Measurements from ENCODE around the gene GP2.
"Not testable (repeated sequence)": the region's sequence is repeated elsewhere in the genome, so short reads cannot be mapped to it uniquely, and the experiment has no call there.

The GP2 gene

DNA sequence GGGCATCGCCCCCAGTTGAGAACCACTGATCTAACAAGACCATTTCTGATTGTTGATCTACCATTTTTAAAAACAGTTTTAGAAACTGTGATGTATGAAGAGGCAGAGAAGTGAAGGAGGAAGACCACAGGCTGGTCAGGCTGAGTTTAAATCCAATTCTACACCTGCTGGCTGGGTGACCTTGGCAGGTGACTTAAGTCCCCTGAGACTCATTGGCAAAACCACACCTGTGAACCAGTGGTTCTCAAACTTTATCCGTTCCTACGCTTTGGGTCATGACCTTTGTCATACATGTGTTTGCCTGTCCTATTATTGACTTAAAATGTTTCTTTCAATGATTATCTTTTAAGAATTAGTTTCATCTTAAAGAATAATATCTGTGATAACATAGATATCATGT is 2.3 kb downstream of the GP2 start:
- no peak for DNase-seq (ENCODE audit: low read depth in 2 of 2, low spot score in 1 of 2)

DNA sequence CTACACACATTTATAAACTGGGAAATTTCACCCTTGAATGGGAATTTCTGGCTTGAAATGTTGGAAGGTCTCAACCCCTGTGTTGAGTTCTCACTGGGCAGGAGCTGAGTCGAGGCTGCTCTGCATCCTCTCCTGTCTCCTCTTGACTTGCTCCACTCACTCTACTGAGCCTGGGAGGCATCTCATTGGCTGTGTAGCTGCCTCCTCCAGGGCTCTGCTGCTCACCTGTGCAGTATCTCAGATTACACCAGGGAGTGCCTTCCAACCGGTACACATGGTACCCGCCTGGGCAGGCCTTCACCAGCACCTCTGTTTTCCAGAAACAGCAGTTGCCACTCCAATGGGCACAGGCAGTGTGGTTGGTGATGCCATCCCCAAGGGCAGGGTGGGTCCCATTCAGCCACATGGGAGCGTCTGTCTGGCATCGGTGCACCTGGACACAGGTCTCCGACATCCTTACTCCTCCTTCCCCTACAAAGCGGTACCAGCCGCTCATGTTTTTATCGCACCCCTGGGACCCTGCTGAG is 3.7 kb downstream of the GP2 start:
- no peak for DNase-seq (ENCODE audit: low read depth in 2 of 2, low spot score in 1 of 2)

DNA sequence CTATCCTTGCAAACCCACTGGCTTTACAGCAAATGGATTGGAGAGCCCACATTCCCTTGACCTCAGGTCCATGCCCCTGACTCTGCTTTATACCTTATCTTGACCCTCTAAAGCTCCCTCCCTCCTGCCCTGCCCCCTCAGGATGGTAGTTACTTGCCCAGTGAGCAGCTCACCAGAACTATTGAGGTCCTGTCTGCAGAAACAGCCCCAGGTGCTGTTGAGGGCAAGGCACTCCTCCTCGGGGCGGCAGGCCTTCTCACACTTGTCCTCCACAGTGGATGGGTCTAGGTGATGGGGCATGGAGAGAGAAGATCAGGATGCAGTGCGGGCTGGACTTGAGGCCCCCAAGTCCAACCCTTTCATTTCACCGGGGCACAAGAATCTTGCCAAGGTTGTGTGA is 4.6 kb downstream of the GP2 start:
- no peak for DNase-seq (ENCODE audit: low read depth in 2 of 2, low spot score in 1 of 2)

DNA sequence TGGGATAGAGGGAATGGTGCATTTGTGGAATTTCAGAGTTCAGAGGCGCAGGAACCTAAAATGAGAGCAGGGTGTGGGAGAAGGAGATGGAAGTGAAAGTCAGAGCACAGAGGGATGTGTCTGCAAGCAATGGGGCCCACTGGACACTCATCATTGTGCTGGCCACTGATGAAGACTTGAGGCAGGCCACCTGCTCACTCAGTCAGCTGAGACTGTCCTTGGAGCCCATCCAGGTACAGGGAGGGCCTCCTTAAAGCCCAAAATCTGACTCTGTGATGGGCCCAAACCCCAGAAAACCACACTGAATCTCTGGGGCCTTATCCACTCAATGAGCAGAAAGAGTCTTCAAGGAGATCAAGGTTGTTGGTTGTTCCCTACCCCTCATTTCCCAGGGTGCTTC is 5.6 kb downstream of the GP2 start:
- DNase-seq (ENCODE audit: low read depth in 2 of 2, low spot score in 1 of 2), result no peak

DNA sequence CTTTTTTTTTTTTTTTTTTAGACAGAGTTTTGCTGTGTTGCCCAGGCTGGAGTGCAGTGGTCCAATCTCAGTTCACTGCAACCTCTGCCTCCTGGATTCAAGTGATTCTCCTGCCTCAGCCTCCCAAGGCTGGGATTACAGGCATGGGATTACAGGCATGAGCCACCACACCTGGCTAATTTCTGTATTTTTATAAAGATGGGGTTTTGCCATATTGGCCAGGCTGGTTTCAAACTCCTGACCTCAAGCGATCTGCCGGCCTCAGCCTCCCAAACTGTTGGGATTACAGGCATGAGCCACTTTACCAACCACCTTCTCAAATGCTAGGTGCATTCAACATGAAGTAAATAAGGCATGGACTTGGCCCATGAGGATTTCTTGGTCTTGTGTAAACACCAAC is 6.3 kb downstream of the GP2 start:
- DNase-seq (ENCODE audit: low read depth in 2 of 2, low spot score in 1 of 2), result not testable (repeated sequence)

DNA sequence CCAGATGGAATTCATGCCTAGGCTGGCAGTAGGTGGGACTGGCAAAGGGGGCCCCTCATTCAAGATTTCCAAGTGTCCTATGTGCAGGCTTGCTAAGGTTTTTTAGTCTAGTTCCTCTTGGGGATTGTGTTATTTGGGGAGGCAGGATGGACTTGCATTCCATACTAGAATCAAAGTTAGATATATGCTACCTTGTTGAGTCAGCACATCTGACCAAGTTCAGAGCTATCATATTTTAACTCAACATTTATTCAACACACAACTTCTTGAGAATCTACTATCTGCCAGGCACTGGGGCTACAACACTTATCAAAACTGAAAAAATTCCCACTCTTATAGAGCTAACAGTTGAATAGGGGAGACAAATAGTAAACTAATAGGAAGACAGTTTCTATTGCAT is 6.7 kb downstream of the GP2 start:
- no peak for DNase-seq (ENCODE audit: low read depth in 2 of 2, low spot score in 1 of 2)

DNA sequence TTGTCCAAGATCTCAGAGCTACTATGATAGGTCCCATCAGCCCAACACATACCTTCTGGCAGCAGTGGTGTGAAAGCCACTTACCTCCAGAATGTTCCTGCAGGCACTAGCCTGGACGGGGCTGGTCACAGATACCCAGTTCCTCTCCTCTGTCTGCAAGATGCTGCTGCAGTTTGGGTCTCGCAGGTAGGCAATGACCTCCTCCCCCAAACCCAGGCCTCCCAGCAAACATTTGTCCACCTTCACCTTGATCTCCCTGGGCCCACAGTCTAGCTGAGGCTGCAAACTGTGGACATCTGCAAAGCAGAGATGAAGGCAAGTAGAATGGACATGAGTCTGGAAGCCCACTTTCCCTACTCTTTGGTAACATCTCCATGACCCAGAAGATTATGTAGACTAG is 7.1 kb downstream of the GP2 start:
- DNase-seq (ENCODE audit: low read depth in 2 of 2, low spot score in 1 of 2), result no peak

DNA sequence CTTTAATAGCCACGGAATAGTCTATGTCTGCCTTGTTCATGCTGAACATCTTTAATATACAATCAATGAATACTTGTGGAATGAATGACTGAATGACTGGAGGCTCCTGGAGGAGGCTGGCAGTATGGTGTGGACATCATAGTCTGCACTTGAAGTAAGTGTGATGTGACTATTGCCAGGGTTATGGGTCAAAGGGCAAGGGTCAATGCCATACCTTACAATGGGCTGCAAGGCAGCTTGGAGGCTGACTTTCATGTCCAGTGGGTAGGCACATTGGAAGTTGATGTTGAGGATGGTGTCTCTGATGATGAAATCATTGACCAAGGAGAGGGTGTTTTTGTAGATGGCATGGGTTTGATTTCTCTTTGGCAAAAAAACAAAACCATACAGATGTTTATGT is 7.9 kb downstream of the GP2 start:
- no peak for DNase-seq (ENCODE audit: low read depth in 2 of 2, low spot score in 1 of 2)

DNA sequence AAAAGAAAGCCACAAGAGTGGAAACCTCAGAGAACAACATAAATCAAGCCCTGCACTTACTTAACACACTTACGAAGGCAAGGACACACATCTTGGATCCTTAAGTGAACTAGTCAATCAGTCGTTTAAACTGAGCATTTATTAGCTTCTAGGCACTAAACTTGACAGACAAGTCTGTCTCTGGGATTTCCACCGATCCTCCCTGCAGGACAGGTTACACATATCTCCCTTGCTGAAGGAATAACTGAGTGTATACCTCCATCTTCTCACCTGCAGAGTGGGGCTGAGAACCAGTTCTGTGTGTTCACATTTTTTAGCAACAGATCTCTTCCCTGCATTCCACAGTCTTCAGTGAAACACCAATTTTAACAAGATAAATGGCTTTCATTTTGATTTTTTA is 8.9 kb downstream of the GP2 start:
- DNase-seq (ENCODE audit: low read depth in 2 of 2, low spot score in 1 of 2), result no peak

DNA sequence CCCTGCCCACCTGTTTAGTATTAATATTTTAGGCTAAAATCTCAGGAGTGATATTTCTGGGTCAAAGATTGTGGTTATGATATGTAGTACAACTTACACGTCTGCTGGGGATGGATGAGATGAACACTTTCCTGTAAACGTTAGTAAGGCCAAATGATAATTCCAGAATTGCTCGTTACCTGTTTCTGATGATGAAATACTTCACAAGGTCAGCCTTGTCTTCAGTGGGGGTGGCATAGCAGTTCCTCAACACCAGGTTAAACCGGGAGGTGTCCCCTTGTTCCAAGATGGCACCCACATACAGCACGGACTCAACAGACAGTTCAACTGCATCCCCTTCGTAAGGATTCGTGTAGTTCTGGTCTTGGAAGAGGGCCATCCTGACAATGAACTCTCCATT is 9.3 kb downstream of the GP2 start:
- no peak for DNase-seq (ENCODE audit: low read depth in 2 of 2, low spot score in 1 of 2)

DNA sequence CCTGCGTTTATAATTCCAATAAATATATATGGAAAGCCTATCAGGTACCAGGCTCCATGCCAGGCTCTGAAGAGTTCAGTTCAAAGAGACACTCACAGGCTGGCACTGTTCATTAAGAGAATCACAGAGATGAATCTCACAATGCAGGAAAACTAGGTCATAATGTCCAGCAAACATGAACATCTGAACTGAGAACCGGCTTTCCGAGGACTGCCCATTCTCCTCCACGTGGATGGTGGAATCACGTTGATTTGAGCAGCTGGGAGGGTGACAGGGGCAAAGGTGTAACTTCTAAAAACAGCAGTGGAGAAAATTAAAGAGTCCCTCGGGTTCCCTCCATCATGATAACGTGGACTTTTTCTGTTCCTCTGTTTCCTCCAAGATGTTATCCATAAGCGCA is 10.2 kb downstream of the GP2 start:
- no peak for DNase-seq (ENCODE audit: low read depth in 2 of 2, low spot score in 1 of 2)

DNA sequence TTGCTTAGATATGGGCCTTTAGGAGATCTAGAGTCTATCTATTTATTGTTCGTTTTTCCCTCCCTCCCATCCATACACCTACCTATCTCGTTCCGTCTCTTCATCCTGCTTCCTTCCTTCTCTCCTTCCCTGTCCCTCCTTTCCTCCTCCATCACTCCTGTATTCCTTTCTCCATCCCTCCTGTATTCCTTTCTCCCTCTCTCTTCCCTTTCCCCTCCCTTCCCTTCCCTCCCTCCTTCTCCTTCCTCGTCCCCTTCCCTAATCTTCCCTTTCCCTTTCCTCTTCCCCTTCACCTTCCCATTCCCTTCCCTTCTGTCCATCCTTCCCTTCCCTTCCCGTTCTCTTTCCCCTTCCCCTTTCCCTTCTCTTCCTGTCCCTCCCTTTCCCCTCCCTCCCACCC is 10.6 kb downstream of the GP2 start:
- no peak for DNase-seq (ENCODE audit: low read depth in 2 of 2, low spot score in 1 of 2)

DNA sequence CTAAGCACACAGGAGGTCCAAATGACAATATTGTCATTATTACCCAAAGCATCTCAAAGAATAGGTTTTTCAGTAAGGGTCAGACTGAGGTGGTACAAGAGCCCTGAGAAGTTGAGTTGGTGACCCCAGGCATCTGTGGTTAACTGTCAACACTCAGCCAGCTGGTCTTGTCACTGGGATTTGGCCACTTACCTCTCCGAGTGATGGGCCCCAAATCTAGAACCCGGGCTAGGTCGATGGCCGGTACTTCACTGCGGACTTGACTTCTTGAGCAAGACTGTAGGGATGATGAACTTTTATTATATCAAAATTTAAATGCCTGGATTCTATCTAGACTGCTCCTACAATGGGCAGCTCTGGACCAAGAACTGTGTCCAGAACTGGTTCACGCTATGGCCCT is 11.5 kb downstream of the GP2 start:
- no peak for DNase-seq (ENCODE audit: low read depth in 2 of 2, low spot score in 1 of 2)

DNA sequence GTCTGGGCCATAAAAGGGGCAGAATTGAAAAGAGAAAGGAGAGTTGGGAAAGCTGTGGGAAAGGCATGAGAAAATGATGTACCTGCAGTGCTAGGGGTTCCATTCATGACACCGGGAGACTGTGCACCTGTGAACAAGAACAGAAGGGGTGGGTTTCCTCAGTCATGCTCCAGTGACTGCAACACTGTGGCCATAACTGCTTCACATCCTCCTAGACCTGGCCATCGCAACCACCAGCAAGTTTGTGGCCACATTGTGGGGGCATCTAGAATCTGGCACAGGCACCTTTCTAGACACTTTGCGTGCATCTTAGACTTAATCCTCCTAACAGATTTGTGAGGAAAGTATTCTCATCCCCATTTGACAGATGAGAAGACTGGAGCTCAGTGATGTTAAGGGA is 12.7 kb downstream of the GP2 start:
- DNase-seq (ENCODE audit: low read depth in 2 of 2, low spot score in 1 of 2), result no peak

DNA sequence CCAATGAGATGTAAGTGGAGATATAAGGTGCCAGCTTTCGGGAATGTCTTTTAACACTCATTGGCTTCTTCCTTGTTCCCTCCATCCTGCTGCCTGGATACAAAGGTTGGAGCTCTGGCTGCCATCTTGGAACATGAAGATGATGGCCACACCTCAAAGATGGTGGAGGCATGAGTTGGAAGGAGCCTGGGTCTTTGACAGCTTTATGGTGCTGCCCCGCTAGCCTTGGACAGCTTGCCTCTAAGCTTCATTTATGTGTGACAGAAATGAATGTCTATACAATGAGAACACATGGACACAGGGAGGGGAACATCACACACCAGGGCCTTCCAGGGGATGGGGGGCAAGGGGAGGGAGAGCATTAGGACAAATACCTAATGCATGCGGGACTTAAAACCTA is 13.6 kb downstream of the GP2 start:
- no peak for DNase-seq (ENCODE audit: low read depth in 2 of 2, low spot score in 1 of 2)

DNA sequence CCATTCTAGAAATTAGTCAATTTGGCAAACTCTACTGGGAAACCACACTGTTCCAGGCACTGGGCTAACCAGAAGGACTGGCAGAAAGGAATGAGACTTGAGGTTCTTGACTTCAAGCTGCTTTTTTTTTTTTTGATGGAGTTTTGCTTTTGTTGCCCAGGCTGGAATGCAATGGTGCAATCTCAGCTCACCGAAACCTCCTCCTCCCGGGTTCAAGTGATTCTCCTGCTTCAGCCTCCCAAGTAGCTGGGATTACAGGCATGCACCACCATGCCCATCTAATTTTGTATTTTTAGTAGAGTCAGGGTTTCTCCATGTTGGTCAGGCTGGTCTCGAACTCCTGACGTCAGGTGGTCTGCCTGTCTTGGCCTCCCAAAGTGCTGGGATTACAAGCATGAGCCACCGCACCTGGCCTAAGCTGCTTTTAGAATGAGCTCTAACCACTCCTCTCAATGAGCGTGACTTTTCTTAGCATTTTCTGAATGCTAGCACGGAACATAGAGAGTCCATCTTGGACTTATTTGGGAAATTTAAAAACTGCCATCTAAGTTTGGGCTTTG is 14.7 kb downstream of the GP2 start:
- not testable (repeated sequence) for DNase-seq (ENCODE audit: low read depth in 2 of 2, low spot score in 1 of 2)

DNA sequence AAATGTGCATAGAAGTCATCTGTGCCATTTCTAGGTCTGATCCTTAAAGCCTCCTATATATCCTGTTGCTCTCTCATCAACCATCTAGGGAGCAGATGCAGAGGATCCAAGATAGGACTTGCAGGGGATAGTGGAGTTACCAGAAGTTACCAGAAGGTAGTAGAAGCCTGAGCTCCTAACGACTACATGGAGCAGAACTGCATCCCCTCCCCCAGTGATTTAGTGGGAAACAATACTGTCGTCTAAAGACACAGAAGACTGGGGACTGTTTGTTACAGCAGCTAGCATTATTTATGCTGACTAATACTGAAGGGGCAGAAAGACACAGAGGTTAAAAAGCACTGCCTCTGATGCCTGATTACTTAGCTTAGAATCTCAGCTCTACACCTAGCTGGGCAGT is 15.8 kb downstream of the GP2 start:
- no peak for DNase-seq (ENCODE audit: low read depth in 2 of 2, low spot score in 1 of 2)

DNA sequence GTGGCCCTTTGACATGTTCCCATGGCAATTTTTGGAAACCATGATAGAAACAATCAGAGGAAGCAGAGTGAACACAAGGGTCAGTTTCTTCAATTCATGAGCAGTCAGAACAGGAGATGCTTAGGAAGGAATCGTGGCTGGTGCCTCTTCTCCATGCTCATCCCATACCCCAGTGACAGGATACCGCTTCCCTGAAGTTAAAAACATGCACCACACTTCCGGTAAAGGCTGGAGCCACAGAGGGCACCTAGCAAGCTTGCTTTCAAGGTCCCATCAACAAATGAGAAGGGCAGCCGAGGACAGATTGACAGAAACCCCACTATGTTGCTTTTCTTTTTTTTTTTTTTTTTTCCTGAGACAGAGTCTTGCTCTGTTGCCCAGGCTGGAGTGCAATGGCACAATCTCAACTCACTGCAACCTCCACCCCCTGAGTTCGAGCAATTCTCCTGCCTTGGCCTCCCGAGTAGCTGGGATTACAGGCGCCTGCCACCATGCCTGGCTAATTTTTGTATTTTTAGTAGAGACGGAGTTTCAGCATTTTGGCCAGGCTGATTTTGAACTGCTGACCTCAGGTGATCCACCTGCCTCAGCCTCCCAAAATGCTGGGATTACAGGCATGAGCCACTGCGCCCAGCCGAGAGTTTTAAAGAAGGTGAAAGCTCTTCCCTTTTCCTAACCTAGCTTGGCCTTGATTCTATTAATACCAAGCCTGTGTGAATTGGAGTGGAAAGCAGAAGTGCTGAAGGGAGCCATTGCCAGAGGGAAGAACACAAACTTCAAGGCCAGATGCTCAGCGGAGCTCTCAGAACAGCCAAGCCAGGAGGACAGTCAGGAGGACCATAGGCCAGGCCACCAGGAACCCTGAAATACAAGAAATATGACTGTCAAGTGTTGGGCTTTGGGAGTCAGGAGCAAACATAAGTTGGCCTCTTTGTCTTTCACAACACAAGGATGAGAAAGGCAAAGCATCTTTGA is 16.6 kb downstream of the GP2 start:
- no peak for DNase-seq (ENCODE audit: low read depth in 2 of 2, low spot score in 1 of 2)

DNA sequence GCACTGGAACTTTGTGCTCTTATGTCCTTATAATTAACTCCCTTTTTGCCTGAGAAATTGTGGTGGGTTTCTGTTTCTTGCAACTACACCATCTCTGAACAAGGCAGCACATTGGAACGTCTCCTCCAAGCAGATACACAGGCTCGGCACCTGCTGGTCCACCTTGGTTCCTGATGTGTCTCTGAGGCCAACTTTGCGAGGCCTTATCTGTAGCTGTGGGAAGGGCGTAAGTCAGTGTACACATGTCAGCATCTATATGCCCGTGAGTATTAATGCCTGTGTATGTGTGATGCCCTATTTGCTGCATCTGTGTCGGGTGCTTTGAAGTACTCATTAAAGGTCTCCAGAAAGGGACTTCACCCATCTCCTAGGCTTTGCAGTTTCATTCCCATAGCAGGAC is 17.5 kb downstream of the GP2 start:
- DNase-seq (ENCODE audit: low read depth in 2 of 2, low spot score in 1 of 2), result no peak

DNA sequence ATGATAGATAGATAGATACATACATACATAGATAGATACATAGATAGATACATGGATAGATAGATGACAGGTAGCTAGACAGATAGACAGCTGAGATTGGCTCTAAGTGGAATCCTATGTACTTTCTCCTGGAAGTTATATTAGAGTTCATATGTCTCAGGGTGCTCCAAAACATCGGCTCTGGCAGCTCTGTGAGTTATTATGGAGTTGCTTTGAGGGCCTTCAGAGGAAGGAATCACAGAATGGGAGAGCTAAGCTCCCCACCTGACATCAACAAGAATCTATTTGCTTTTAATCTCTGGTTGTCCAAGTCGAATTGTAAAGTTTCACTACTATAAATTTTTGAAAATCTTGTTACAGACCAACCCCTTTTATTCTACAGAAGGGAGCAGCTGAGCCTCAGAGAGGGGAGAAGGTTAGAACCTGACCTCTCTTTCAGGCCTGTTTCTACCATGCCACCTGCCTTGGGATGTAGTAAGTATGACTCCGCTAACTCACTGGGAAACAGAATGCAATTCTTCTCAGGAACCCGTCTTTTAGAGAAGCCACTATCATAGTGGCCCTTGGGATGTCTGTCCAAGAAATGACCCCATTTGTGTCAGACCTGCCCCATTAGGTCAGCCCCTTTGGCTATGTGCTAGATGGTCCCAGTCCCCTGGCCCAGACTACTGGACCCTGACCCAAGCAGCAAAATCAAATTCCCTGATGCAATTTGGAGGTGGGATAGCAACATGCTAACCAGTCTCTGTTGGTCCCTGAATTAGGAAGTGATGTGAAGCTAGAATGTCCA is 18.3 kb downstream of the GP2 start:
- no peak for DNase-seq (ENCODE audit: low read depth in 2 of 2, low spot score in 1 of 2)

DNA sequence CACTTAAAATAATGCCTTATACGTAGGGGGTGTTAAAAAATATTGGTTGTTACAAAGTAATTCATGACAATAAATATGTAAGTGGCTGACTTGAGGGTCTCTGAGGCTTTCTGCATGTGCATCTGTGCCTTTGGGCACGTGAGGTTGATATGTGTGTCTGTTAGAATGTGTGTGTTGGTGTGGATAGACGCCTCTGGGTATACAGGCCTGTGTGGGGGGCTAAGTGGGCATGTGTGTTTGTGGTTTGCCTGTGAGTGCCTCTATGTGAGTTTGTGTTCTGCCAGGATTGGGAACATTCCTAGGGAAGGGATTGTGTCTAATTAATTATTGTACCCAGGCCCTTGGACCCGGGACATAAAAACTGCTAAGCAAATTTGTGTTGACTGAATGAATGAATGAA is 19.0 kb downstream of the GP2 start:
- no peak for DNase-seq (ENCODE audit: low read depth in 2 of 2, low spot score in 1 of 2)

DNA sequence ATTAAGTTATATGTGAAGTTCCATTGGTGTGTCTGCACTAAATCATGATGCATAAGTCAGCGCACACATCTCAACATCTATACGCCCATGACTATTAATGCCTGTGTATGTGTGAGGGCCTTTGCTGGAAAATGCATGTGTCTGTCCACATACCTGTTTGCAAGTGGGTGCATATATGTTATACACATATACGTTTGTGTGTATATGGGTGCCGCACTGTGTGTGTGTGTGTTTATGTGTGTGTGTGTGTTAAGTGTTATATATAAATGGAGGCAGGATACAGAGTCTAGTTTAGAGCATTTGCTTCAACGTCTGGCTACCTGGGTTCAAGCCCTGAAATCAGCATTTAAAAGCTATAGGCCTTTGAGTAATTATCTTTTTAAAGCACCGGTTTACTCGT is 19.5 kb downstream of the GP2 start:
- DNase-seq (ENCODE audit: low read depth in 2 of 2, low spot score in 1 of 2), result no peak

All from stimulated activated CD8-positive, alpha-beta memory T cell treated with anti-CD3 and anti-CD28 coated beads, Interleukin-4, amount 100 ng/mL, for 4 hours (primary cell).